ENCODE results near the gene SORT1.

The SORT1 gene

DNA sequence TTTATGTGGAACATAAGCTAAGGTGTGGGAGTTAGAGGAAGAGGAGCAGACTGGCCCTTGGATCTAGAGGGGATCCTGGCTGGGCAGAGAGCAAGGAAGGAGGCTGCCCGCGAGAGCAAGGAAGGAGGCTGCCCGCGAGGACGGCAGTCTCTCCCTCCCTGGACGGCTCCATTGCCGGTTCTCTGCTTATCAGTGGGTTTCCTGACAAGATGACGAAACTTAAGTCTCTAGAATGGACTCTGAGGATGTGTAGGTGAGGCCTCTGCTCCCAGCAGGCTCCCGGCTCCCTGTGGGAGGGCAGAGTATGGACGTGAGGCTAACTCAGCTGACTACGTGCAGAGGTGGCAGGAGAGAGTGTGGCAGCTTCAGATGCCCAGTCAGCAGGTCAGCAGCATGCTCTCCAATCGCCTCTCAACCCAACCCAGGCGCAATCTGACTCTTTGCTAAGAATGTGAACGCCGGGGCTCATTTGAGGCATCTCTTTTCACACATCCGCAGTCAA, 97.0 kb downstream of the SORT1 start:
- ATAC-seq = no peak
- no peak for TF ChIP-seq ZFP3 (CRISPR knock-in tag; IDR thresholded peaks at IDR 0.05)
- TF ChIP-seq RARB (CRISPR knock-in tag; IDR thresholded peaks at IDR 0.05) = no peak
- TF ChIP-seq TSHZ2 (CRISPR knock-in tag; IDR thresholded peaks at IDR 0.05) = no peak
- TF ChIP-seq, protein P1, sequence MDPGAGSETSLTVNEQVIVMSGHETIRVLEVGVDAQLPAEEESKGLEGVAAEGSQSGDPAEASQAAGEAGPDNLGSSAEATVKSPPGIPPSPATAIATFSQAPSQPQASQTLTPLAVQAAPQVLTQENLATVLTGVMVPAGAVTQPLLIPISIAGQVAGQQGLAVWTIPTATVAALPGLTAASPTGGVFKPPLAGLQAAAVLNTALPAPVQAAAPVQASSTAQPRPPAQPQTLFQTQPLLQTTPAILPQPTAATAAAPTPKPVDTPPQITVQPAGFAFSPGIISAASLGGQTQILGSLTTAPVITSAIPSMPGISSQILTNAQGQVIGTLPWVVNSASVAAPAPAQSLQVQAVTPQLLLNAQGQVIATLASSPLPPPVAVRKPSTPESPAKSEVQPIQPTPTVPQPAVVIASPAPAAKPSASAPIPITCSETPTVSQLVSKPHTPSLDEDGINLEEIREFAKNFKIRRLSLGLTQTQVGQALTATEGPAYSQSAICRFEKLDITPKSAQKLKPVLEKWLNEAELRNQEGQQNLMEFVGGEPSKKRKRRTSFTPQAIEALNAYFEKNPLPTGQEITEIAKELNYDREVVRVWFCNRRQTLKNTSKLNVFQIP (CRISPR knock-in tag; IDR thresholded peaks at IDR 0.05; ENCODE audit: borderline replicate concordance, low read depth) = no peak
- TF ChIP-seq CSDC2 (CRISPR knock-in tag; IDR thresholded peaks at IDR 0.05) = no peak
- TF ChIP-seq ZFP30 (CRISPR knock-in tag; IDR thresholded peaks at IDR 0.05) = no peak
- TF ChIP-seq, protein P2, sequence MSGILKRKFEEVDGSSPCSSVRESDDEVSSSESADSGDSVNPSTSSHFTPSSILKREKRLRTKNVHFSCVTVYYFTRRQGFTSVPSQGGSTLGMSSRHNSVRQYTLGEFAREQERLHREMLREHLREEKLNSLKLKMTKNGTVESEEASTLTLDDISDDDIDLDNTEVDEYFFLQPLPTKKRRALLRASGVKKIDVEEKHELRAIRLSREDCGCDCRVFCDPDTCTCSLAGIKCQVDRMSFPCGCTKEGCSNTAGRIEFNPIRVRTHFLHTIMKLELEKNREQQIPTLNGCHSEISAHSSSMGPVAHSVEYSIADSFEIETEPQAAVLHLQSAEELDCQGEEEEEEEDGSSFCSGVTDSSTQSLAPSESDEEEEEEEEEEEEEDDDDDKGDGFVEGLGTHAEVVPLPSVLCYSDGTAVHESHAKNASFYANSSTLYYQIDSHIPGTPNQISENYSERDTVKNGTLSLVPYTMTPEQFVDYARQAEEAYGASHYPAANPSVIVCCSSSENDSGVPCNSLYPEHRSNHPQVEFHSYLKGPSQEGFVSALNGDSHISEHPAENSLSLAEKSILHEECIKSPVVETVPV (CRISPR knock-in tag; IDR thresholded peaks at IDR 0.05) = no peak
- TF ChIP-seq SNAI2 (CRISPR knock-in tag; IDR thresholded peaks at IDR 0.05) = no peak
- TF ChIP-seq PPARA (CRISPR knock-in tag; IDR thresholded peaks at IDR 0.05; ENCODE audit: borderline replicate concordance) = no peak
- no peak for TF ChIP-seq CREB5 (CRISPR knock-in tag; IDR thresholded peaks at IDR 0.05; ENCODE audit: low read depth)
- no peak for TF ChIP-seq ZC3H10 (CRISPR knock-in tag; IDR thresholded peaks at IDR 0.05)
- no peak for TF ChIP-seq TCF4 (CRISPR knock-in tag; IDR thresholded peaks at IDR 0.05; ENCODE audit: borderline replicate concordance)
- TF ChIP-seq OSR1 (CRISPR knock-in tag; IDR thresholded peaks at IDR 0.05) = no peak
- TF ChIP-seq ISL1 (CRISPR knock-in tag; IDR thresholded peaks at IDR 0.05) = no peak
- TF ChIP-seq GLIS3 (CRISPR knock-in tag; IDR thresholded peaks at IDR 0.05) = no peak
- TF ChIP-seq TOX (CRISPR knock-in tag; IDR thresholded peaks at IDR 0.05; ENCODE audit: borderline replicate concordance) = no peak
- no peak for TF ChIP-seq ESRRG (CRISPR knock-in tag; IDR thresholded peaks at IDR 0.05)

DNA sequence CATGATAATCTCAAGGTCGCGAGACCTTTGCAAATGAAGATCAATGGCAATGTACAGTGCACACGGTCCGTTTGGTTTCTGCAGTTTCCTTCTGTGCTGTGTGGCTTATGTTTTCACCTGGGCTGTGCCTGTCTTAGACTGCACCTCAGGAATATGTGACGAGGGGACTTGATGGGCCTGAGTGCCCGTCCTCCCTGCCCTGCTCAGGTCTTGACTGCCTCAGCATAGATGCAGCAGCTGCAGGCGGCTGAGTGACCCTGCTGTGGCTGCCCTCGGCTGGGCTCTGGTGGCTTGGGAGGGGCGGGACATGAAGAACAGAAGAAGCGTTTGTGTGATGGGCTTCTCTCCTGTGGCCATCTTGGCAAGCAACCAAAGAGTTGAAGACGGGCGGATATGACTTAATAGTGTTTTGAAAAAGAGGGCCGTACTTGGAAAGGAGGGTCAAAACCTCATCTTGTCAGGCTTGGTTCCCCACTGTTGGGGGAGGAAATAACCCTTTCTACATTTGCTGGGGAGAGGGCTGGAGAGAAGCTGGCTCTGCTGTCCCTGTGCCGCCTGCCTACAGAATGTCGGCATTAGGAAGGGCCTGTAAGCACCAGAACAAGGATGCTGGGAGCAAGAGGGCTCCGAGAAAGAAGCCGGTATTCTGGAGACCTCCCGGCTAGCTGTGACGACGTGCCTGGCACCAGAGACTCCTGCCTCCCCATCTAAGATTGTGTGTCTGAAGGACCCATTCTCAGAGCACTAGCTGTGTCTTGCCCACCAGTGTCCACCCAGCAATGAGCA, 98.0 kb downstream of the SORT1 start:
- no peak; the same call in 1 of the 3 replicates for ATAC-seq
- TF ChIP-seq RARB (CRISPR knock-in tag; IDR thresholded peaks at IDR 0.05) = no peak
- no peak for TF ChIP-seq ZFP30 (CRISPR knock-in tag; IDR thresholded peaks at IDR 0.05)
- no peak for TF ChIP-seq ARNTL (CRISPR knock-in tag; IDR thresholded peaks at IDR 0.05; ENCODE audit: borderline replicate concordance, low read depth)
- no peak for TF ChIP-seq BACH2 (CRISPR knock-in tag; IDR thresholded peaks at IDR 0.05; ENCODE audit: borderline replicate concordance)
- no peak for TF ChIP-seq ZFP3 (CRISPR knock-in tag; IDR thresholded peaks at IDR 0.05)
- TF ChIP-seq GLIS3 (CRISPR knock-in tag; IDR thresholded peaks at IDR 0.05) = no peak

- TF ChIP-seq CSDC2 (CRISPR knock-in tag; IDR thresholded peaks at IDR 0.05) (0 out of 2 replicates have a peak, but pooled peaks have one; percentile 48), ISL1 (CRISPR knock-in tag; IDR thresholded peaks at IDR 0.05) (peak; percentile 23; the same call in 1 of the 2 replicates)
- TF ChIP-seq, protein P1 (CRISPR knock-in tag; IDR thresholded peaks at IDR 0.05; ENCODE audit: borderline replicate concordance, low read depth) = no peak
- TF ChIP-seq, protein P3, sequence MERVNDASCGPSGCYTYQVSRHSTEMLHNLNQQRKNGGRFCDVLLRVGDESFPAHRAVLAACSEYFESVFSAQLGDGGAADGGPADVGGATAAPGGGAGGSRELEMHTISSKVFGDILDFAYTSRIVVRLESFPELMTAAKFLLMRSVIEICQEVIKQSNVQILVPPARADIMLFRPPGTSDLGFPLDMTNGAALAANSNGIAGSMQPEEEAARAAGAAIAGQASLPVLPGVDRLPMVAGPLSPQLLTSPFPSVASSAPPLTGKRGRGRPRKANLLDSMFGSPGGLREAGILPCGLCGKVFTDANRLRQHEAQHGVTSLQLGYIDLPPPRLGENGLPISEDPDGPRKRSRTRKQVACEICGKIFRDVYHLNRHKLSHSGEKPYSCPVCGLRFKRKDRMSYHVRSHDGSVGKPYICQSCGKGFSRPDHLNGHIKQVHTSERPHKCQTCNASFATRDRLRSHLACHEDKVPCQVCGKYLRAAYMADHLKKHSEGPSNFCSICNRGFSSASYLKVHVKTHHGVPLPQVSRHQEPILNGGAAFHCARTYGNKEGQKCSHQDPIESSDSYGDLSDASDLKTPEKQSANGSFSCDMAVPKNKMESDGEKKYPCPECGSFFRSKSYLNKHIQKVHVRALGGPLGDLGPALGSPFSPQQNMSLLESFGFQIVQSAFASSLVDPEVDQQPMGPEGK (CRISPR knock-in tag; IDR thresholded peaks at IDR 0.05; ENCODE audit: borderline replicate concordance) = no peak
- peak; percentile 90 for ATAC-seq
These were observed 98.8 kb downstream of the SORT1 start for GRCh38 chr1:109298666-109299557.

Measured in SK-N-SH treated with all-trans-retinoic acid at 6 μM for 48 hours (cell line).